Measurements from ENCODE around the gene PCDHB5. TPM values are rescaled to one million over a fixed set of nuclear protein-coding genes. Genes with fewer than 3 reads are reported as not detected.
"Not testable (repeated sequence)": the region's sequence is repeated elsewhere in the genome, so short reads cannot be mapped to it uniquely, and the experiment has no call there.

Gene PCDHB5
- total and polyA plus RNA-seq, 2 of the 13 experiments (the other 11 are each of a cell fraction or from before 2014, with no cell fraction given): 0.07 to 0.08 TPM

DNA sequence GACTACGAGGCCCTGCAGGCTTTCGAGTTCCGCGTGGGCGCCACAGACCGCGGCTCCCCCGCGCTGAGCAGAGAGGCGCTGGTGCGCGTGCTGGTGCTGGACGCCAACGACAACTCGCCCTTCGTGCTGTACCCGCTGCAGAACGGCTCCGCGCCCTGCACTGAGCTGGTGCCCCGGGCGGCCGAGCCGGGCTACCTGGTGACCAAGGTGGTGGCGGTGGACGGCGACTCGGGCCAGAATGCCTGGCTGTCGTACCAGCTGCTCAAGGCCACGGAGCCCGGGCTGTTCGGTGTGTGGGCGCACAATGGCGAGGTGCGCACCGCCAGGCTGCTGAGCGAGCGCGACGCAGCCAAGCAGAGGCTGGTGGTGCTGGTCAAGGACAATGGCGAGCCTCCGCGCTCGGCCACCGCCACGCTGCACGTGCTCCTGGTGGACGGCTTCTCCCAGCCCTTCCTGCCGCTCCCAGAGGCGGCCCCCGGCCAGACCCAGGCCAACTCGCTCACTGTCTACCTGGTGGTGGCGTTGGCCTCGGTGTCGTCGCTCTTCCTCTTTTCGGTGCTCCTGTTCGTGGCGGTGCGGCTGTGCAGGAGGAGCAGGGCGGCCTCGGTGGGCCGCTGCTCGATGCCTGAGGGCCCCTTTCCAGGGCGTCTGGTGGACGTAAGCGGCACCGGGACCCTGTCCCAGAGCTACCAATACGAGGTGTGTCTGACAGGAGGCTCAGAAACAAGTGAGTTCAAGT, 49.3 kb downstream of the PCDHB5 start:
- H3K36me3 ChIP-seq (replicated peaks in 1 of 2; ENCODE audit: control insufficient read depth in 1 of 2, insufficient read depth in 2 of 2, low read length in 2 of 2); H4K20me1 ChIP-seq (ENCODE audit: insufficient read depth, low read length); POLR2A ChIA-PET; in situ Hi-C loops (cut with HindIII; ENCODE audit: extremely low pct_ligation_motif_present, low pct_unique_long_range_greater_than_20kb); CTCF ChIA-PET (ENCODE audit: low intra/inter-chr PET ratio, low total read pairs); H3K4me2 ChIP-seq (ENCODE audit: low read depth, low read length); H3K27ac ChIP-seq (ENCODE audit: extremely low read length, insufficient read depth, low read length); intact Hi-C loops (cut with micrococcal nuclease; ENCODE audit: unreplicated experiment); DNase-seq (ENCODE audit: low spot score); H3K9me3 ChIP-seq (ENCODE audit: low read length); ATAC-seq; H2AFZ ChIP-seq (ENCODE audit: low read length); H3K4me3 ChIP-seq (replicated peaks in 1 of 3; ENCODE audit: insufficient read depth in 1 of 3, low read depth in 2 of 3, low read length in 3 of 3); H3K27me3 ChIP-seq (ENCODE audit: control insufficient read depth in 1 of 2, insufficient read depth in 2 of 2, low read length in 2 of 2); H3K9ac ChIP-seq (ENCODE audit: insufficient read depth, low read depth, low read length); H3K79me2 ChIP-seq (ENCODE audit: insufficient read depth, low read length); FAIRE-seq; H3K4me1 ChIP-seq (ENCODE audit: insufficient read depth, low read length); BruUV-seq (replicated peaks): not testable (repeated sequence)
- WGBS (ENCODE audit: low lambda C conversion rate): 74% methylated on average over 17 of the region's 69 CpGs

DNA sequence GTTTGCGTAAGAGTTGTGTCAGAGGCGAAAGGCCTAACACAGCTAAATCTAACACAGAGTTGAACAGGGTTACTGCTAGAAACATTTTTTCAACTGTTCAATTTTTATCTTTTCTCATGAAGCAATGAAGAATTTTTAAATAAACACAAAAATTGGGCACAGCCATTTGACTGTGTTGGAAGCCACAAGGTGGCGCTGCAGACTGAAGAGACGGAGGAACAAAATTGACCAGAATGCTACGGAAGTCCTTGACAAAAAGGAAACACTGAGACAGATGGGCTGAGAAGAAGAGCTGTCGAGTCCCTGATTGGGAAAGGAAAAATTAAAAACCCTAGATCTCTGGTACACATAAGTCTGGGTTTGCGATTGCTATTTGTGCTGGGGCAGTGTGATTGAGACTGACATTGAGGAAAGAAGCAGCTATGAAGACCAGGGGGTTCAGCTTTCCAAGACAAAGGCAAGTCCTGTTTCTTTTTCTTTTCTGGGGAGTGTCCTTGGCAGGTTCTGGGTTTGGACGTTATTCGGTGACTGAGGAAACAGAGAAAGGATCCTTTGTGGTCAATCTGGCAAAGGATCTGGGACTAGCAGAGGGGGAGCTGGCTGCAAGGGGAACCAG, 52.0 kb downstream of the PCDHB5 start, which contains the start of gene PCDHB9:
Gene PCDHB9, plus strand, starts transcription at position 265 of the 616 bp plus-strand sequence. Its CDS starts 158 bp downstream, at position 423.
- peak; percentile 40 for FAIRE-seq
- in situ Hi-C loops (cut with HindIII; ENCODE audit: extremely low pct_ligation_motif_present, low pct_unique_long_range_greater_than_20kb): no loop called here
- ChIA-PET POLR2A (no interaction called here), CTCF (ENCODE audit: low intra/inter-chr PET ratio, low total read pairs) (interaction anchor here (1.1 kb wide), 2 partner anchors 10 to 103 kb away, joined by 3 read pairs; partner anchors contain the start of gene PCDHB8)
- Histone ChIP-seq H3K9me3 (ENCODE audit: low read length) (no peaks in the 10 kb centered on the region), H3K79me2 (ENCODE audit: insufficient read depth, low read length) (no peaks in the 10 kb centered on the region), H3K27me3 (ENCODE audit: control insufficient read depth in 1 of 2, insufficient read depth in 2 of 2, low read length in 2 of 2) (no peaks in the 10 kb centered on the region), H4K20me1 (ENCODE audit: insufficient read depth, low read length) (no peaks in the 10 kb centered on the region), H3K4me3 (replicated peaks in 1 of 3; ENCODE audit: insufficient read depth in 1 of 3, low read depth in 2 of 3, low read length in 3 of 3) (peak within 1 kb of the TSS in 1 of 3 experiments; percentile 4; a peak in 1 of 6 replicates), H3K27ac (ENCODE audit: extremely low read length, insufficient read depth, low read length) (no peak within 1 kb of the TSS), H3K9ac (ENCODE audit: insufficient read depth, low read depth, low read length) (no peak within 1 kb of the TSS), H3K4me2 (ENCODE audit: low read depth, low read length) (peak within 1 kb of the TSS; percentile 54), H3K4me1 (ENCODE audit: insufficient read depth, low read length) (no peaks in the 10 kb centered on the region; the same call in 1 of the 2 replicates), H2AFZ (ENCODE audit: low read length) (peak within 1 kb of the TSS; percentile 70), H3K36me3 (replicated peaks in 1 of 2; ENCODE audit: control insufficient read depth in 1 of 2, insufficient read depth in 2 of 2, low read length in 2 of 2) (no peaks in the 10 kb centered on the region)
- peak; percentile 56; the same call in 2 of the 3 replicates for ATAC-seq
- intact Hi-C loops (cut with micrococcal nuclease; ENCODE audit: unreplicated experiment): no loop called here
- WGBS (ENCODE audit: low lambda C conversion rate): 28% methylated on average over 9 of the region's 9 CpGs
- no TSS peak for BruUV-seq (replicated peaks)
- peak; percentile 17 for DNase-seq (ENCODE audit: low spot score)
- TF ChIP-seq NKX3-1 (CRISPR knock-in tag; IDR thresholded peaks at IDR 0.05): no peak
- TF ChIP-seq KLF9 (CRISPR knock-in tag; IDR thresholded peaks at IDR 0.05; ENCODE audit: low read depth): no peak
- TF ChIP-seq SP1 (IDR thresholded peaks at IDR 0.05): no peak
- no peak for TF ChIP-seq SP1 (CRISPR knock-in tag; IDR thresholded peaks at IDR 0.05)
- TF ChIP-seq, protein P1, sequence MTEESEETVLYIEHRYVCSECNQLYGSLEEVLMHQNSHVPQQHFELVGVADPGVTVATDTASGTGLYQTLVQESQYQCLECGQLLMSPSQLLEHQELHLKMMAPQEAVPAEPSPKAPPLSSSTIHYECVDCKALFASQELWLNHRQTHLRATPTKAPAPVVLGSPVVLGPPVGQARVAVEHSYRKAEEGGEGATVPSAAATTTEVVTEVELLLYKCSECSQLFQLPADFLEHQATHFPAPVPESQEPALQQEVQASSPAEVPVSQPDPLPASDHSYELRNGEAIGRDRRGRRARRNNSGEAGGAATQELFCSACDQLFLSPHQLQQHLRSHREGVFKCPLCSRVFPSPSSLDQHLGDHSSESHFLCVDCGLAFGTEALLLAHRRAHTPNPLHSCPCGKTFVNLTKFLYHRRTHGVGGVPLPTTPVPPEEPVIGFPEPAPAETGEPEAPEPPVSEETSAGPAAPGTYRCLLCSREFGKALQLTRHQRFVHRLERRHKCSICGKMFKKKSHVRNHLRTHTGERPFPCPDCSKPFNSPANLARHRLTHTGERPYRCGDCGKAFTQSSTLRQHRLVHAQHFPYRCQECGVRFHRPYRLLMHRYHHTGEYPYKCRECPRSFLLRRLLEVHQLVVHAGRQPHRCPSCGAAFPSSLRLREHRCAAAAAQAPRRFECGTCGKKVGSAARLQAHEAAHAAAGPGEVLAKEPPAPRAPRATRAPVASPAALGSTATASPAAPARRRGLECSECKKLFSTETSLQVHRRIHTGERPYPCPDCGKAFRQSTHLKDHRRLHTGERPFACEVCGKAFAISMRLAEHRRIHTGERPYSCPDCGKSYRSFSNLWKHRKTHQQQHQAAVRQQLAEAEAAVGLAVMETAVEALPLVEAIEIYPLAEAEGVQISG (CRISPR knock-in tag; IDR thresholded peaks at IDR 0.05): peak; percentile 38; the same call in 1 of the 2 replicates
- no peak for TF ChIP-seq SRY (CRISPR knock-in tag; IDR thresholded peaks at IDR 0.05)
- no peak for TF ChIP-seq GABPA (IDR thresholded peaks at IDR 0.05; ENCODE audit: low read depth, low read length)
- peak; percentile 40; the same call in 1 of the 2 replicates for TF ChIP-seq GABPA (CRISPR knock-in tag; IDR thresholded peaks at IDR 0.05; ENCODE audit: low read depth)
- TF ChIP-seq CHD2 (IDR thresholded peaks at IDR 0.05; ENCODE audit: low read depth, low read length): no peak
- TF ChIP-seq CEBPB (IDR thresholded peaks at IDR 0.05; ENCODE audit: borderline replicate concordance, low read depth, low read length): no peak
- TF ChIP-seq, protein P2, sequence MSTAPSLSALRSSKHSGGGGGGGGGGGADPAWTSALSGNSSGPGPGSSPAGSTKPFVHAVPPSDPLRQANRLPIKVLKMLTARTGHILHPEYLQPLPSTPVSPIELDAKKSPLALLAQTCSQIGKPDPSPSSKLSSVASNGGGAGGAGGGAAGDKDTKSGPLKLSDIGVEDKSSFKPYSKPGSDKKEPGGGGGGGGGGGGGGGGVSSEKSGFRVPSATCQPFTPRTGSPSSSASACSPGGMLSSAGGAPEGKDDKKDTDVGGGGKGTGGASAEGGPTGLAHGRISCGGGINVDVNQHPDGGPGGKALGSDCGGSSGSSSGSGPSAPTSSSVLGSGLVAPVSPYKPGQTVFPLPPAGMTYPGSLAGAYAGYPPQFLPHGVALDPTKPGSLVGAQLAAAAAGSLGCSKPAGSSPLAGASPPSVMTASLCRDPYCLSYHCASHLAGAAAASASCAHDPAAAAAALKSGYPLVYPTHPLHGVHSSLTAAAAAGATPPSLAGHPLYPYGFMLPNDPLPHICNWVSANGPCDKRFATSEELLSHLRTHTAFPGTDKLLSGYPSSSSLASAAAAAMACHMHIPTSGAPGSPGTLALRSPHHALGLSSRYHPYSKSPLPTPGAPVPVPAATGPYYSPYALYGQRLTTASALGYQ (CRISPR knock-in tag; IDR thresholded peaks at IDR 0.05): no peak
- no peak for TF ChIP-seq MBD4 (IDR thresholded peaks at IDR 0.05; ENCODE audit: borderline replicate concordance, low read length)
